Thyroid gland (tissue), 4 donors: ENCODE data around the gene IL4I1. TPM values are rescaled to one million over a fixed set of nuclear protein-coding genes. Genes with fewer than 3 reads are reported as not detected.

Source experiments
- DNase-seq, 2 donors: peaks; one replicate each; pipeline ENCODE4 v3.0.0-alpha.2; 2019
- H3K27ac ChIP-seq, 3 donors: fragments of 200-600 bp; sonication (generic); 1 replicate in 2 of 3; 2 replicates in 1 of 3; pipeline ENCODE4 v1.5.1; 2016 to 2019; ENCODE audit warnings: mild to moderate bottlenecking in 1 of 3, moderate library complexity in 1 of 3
- H3K27me3 ChIP-seq: fragments of 200-600 bp; sonication (generic); one replicate; pipeline ENCODE4 v1.5.1; 2019
- H3K36me3 ChIP-seq, 2 donors: fragments of 200-600 bp; sonication (generic); one replicate each; pipeline ENCODE4 v1.5.1; 2016 to 2019
- H3K4me1 ChIP-seq, 2 donors: fragments of 200-600 bp; sonication (generic); one replicate each; pipeline ENCODE4 v1.5.1; 2017 to 2019
- H3K4me3 ChIP-seq, 3 donors: fragments of 200-600 bp; sonication (generic); replicated peaks in 1 of 3; 1 replicate in 2 of 3; 2 replicates in 1 of 3; pipeline ENCODE4 v1.5.1; 2016; ENCODE audit warnings: mild to moderate bottlenecking in 1 of 3
- H3K9me3 ChIP-seq: fragments of 200-600 bp; sonication (generic); one replicate; pipeline ENCODE4 v1.5.1; 2017
- CTCF ChIP-seq, 6 experiments: fragments of 200-600 bp in 3 of 6; fragments of 450-650 bp in 3 of 6; sonication (generic) in 3 of 6; IDR thresholded peaks; one replicate each; pipeline ENCODE4 v1.5.1; 2016 to 2019; ENCODE audit warnings: antibody characterized with exemption in 6 of 6, mild to moderate bottlenecking in 2 of 6, inconsistent platforms in 1 of 6, moderate library complexity in 1 of 6
- POLR2A ChIP-seq, 2 donors: fragments of 450-650 bp; IDR thresholded peaks; one replicate each; pipeline ENCODE4 v1.6.1; 2017; ENCODE audit warnings: antibody characterized with exemption in 2 of 2, mild to moderate bottlenecking in 2 of 2, moderate library complexity in 1 of 2
- WGBS, 2 donors: methylation state at CpG; one replicate each; pipeline ENCODE4 v1.1.5; 2017; 5-methylcytosine and 5-hydroxymethylcytosine counted together
- intact Hi-C: fragments of 100-400 bp; cut with DNase I; formaldehyde crosslinking; loops from one replicate; pipeline ENCODE4 v1.15.1; 2023
- total RNA-seq, 4 donors: library from RNA; depleted of rRNA; stranded (reverse); fragments of >200 nt; gene quantifications; one replicate each; pipeline ENCODE4 v1.2.3, GENCODE V29; 2016

Gene IL4I1
- total RNA-seq, 4 donors from 2014 or later: 0.83 TPM; not detected in 3

GRCh38 chr19:49863254-49863934 is 33.3 kb downstream of the IL4I1 start:
- Histone ChIP-seq H3K4me1 (peaks cover 8 to 27% of the 10 kb centered on the region in 2 donors), H3K36me3 (peaks cover 17 to 30% of the 10 kb centered on the region in 2 donors), H3K4me3 (no peak overlapping the region), H3K27me3 (no peaks in the 10 kb centered on the region), H3K9me3 (no peaks in the 10 kb centered on the region), H3K27ac (no peak overlapping the region)
- WGBS, 2 donors: 93 to 94% methylated on average over 24 of the region's 24 CpGs
- intact Hi-C loops: no loop called here
- no peak for TF ChIP-seq POLR2A (IDR thresholded peaks at IDR 0.05)
- TF ChIP-seq CTCF (IDR thresholded peaks at IDR 0.05): no peak
- no peak for DNase-seq

GRCh38 chr19:49862391-49863253 is 34.1 kb downstream of the IL4I1 start:
- 70 to 78% methylated on average over 28 to 41 of the region's 49 CpGs for WGBS, 2 donors
- DNase-seq: peak; percentile 40 to 44
- TF ChIP-seq CTCF (IDR thresholded peaks at IDR 0.05) (no peak), POLR2A (IDR thresholded peaks at IDR 0.05) (no peak)
- peaks cover 24 to 35% of the 10 kb centered on the region in 2 donors for H3K36me3 ChIP-seq
- no peaks in the 10 kb centered on the region for H3K9me3 ChIP-seq
- no peaks in the 10 kb centered on the region for H3K27me3 ChIP-seq
- intact Hi-C loops: no loop called here
- H3K4me3 ChIP-seq: no peak overlapping the region
- peaks cover 7 to 22% of the 10 kb centered on the region in 2 donors for H3K4me1 ChIP-seq
- no peak overlapping the region for H3K27ac ChIP-seq

GRCh38 chr19:49861541-49862378 is 34.9 kb downstream of the IL4I1 start:
- no peaks in the 10 kb centered on the region for H3K9me3 ChIP-seq
- TF ChIP-seq CTCF (IDR thresholded peaks at IDR 0.05) (no peak), POLR2A (IDR thresholded peaks at IDR 0.05) (no peak)
- H3K4me1 ChIP-seq: peaks cover 6 to 22% of the 10 kb centered on the region in 2 donors
- DNase-seq: peak in 1 of 2 donors; percentile 33
- H3K4me3 ChIP-seq: no peak overlapping the region
- intact Hi-C loops: no loop called here
- H3K27me3 ChIP-seq: no peaks in the 10 kb centered on the region
- H3K27ac ChIP-seq: no peak overlapping the region
- 76 to 77% methylated on average over 49 to 51 of the region's 60 CpGs for WGBS, 2 donors
- H3K36me3 ChIP-seq: peaks cover 32 to 42% of the 10 kb centered on the region in 2 donors

- Histone ChIP-seq H3K4me1 (peaks cover 0 to 16% of the 10 kb centered on the region in 2 donors), H3K27me3 (no peaks in the 10 kb centered on the region), H3K4me3 (no peak overlapping the region), H3K27ac (no peak overlapping the region), H3K9me3 (no peaks in the 10 kb centered on the region), H3K36me3 (peaks cover 36 to 48% of the 10 kb centered on the region in 2 donors)
- TF ChIP-seq CTCF (IDR thresholded peaks at IDR 0.05) (no peak), POLR2A (IDR thresholded peaks at IDR 0.05) (no peak)
- intact Hi-C loops: no loop called here
- DNase-seq: peak in 1 of 2 donors; percentile 35
- WGBS, 2 donors: 42 to 54% methylated on average over 2 to 13 of the region's 13 CpGs
These were observed 35.6 kb downstream of the IL4I1 start for GRCh38 chr19:49861107-49861506.
